GM18505 (cell line): Measurements from ENCODE around the gene GRK5.

Source experiments
- ATAC-seq: cut with Tn5 transposase; IDR thresholded peaks from one replicate; pipeline ENCODE4 v1.9.1; 2021; ENCODE audit not compliant: unreplicated experiment
- POLR2A ChIP-seq: IDR thresholded peaks from 4 replicates; pipeline ENCODE4 v1.6.1; 2011; ENCODE audit warnings: borderline replicate concordance; ENCODE audit not compliant: insufficient read depth, insufficient read length; ENCODE audit errors: extremely low read depth

Gene GRK5

DNA sequence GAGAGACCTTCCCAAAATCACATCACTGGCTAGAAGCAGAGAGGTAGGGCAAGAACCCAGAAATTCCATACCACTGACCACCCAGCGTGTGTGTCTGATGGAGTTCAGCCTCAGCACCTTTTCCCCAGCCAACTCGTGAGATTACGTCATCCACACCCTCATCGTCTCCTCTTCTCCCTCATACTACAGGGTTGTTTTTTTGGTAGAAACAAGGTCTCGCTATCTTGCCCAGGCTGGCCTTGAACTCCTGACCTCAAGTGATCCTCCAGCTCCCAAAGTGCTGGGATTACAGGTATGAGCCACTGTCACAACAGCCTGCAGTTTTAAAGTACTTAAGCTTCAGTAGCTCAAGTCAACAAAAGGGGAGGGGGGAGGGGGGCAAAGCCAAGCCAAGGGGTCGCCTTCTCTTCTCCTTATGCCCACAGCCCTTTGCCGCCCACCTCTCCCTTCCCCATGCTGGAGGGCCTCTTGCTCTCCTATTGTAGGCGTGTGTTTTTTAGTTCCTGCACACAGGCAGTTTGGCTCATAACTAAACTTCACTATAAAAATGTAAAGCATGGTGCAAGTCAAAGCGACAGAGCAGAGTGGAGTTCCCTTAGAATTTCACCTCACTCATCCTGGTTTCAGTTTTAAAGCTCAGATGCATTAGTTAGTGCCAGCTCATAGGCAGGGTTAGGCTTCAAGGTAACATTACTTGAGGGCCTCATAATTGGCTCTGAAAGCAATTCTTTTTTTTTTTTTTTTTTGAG, 23.5 kb upstream of the GRK5 start:
- no peak for TF ChIP-seq POLR2A
- no peak for ATAC-seq

DNA sequence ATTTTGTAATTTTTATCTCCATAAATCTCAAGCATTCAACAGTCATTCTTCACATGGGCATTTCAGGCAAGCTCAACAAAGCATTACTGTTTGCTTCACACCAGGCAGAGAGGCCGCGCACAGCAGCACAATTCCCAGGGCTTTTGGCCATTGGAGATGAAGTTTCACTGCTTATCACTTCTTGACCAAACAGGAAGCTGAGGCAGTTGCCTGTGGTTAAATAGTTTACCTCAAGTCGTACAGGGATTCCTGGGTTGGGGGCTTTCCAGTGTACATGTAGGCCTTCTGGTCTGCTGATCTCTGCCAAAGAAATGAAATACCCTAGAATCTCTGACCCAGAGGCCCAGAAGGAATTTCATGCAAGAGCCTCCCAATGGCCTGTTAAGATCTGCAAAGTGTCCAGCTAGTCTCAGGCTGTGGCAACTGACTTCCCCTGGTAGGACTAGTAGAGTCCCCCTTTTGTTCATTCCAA, 17.5 kb upstream of the GRK5 start:
- TF ChIP-seq POLR2A: no peak
- no peak for ATAC-seq

DNA sequence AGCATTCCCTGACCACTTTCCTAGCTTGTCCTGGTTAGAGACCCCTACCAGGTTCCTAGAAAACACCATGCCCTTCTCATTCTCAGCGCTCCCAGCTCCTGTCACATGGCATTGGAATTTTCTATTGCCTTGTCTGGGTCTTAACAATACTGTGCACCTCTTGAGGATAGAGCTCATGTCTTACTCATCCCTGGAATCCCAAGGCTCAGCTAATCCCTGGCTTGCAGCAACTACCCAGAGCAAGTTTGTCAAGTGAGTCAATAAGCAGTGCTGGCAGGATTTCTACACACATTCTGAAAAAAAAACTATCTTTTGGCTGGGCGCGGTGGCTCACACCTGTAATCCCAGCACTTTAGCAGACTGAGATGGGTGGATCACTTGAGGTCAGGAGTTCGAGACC, 17.0 kb upstream of the GRK5 start:
- ATAC-seq: no peak
- TF ChIP-seq POLR2A: no peak

DNA sequence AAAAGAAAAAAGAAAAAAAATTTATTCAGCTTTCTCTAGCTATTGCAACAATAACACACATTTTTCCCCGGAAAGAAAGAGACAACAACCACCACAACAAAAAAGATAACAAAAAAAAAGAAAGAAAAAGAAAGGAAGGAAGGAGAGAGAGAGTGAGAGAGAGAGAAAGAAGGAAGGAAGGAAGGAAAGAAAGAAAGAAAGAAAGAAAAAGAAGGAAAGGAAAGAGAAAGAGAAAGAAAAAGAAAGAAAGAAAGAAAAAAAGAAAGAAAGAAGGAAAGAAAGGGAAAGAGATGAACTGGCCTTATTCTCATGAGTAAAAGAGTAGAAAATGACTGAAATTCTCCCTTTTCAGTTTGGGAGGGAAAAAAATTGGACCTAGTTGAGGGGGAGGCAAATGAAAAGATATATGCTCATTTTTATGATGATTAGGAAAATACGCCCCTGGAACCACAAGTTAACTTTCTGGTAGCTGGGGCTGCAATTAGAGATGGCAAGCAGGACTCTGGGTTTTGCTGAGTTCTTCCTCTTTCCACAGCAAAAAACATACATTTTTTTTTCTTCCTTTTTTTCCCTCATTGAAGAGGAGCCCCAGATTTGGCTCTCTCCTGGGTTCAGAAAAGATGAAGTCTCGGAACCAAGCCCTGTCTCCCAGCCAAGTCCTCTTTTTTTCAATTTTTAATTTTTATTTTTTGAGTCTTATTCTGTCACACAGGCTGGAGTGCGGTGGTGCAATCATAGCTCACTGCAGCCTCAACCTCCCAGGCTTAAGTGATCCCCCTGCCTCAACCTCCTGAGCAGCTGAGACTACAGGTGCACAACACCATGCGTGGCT, 16.2 kb upstream of the GRK5 start:
- no peak for ATAC-seq
- no peak for TF ChIP-seq POLR2A

DNA sequence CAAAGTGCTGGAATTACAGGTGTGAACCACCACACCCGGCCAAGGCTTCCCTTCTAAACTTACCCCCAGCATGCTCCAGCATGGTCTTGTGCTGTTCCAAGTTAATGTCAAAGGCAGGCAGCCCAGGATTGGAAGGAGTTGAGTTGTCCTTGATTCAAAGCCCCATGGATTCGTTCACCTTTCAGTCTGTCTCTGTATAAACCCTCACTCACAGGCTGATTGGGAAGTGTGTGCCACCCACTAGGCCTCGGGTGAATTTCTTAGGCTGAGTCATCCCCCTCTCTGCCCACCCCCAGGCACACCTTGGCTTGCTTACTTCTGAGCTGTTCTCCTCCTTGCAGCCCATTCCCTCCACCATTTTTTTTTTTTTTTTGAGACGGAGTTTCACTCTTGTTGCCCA, 15.5 kb upstream of the GRK5 start:
- no peak for ATAC-seq

DNA sequence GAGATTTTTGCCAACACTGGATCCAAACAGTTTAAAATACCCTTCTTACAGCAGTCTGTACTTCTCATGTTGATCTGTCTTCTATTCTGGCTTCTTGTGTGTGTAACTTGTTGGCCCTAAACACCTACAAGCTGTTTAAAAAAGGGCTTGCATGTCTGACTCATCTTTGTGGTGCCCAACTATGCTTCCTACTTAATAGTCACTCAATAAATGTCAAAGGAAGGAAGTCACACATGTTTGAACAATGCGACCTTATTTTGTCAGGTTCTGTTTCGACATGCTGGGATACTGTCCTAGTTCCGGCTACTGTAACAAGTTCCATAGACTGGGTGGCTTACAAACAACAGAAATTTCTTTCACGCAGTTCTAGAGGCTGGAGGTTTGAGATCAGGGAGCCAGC, 9.4 kb upstream of the GRK5 start:
- ATAC-seq: no peak
- TF ChIP-seq POLR2A: no peak

More for the DNA sequence above, 15.5 kb upstream of the GRK5 start:
- TF ChIP-seq POLR2A: no peak

DNA sequence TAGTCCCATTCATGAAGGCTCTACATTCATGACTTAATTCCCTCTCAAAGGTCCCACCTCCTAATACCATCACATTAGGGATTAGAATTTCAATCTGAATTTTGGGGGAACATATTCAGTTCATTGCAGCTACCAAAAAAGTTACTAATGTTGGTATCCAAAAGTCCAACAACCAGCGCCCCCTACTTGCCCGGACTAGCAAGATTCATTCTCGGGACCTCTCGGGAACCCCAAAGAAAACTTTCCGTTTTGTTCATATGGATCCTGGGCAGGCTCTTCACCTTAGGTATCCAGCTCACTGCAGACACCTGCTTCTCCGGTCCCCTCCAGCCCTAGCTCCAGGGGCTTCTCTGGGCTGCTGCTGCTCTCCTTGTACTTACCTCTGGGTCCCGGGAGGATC, 8.9 kb upstream of the GRK5 start:
- no peak for ATAC-seq
- TF ChIP-seq POLR2A: no peak

DNA sequence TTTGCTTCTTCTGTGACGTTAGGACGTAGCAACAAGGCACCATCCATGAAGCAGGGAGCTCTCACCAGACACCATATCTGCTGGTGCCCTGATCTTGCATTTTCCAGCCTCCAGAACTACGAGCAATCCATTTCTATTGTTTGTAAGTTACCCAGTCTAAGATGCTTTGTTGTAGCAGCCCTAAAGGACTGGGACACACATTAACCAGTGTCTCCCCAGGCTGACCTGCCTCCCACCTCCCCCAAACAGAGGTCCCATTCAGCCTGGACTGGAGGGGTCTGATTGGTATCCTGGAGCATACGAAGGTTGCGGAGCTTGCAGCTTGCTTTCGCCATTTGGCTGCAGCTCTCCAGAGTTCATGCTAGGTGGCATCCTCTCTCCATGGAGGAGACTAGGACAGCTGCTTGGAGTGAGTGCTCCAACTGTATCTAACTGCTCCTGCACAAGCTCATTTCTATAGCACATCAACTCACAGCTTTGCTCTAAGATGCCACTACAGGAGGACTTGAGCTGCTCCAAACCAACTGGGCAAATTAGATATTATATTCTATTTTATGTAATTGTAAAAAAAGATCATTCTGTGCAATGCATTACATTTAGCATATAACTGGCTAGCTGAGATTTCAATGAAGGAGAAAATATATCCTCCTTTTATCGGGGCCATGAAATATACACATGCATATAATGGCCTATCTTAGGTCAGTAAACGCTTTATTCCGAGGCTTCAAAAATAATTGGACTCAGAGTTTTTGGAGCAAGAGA, 8.0 kb upstream of the GRK5 start:
- ATAC-seq: no peak

DNA sequence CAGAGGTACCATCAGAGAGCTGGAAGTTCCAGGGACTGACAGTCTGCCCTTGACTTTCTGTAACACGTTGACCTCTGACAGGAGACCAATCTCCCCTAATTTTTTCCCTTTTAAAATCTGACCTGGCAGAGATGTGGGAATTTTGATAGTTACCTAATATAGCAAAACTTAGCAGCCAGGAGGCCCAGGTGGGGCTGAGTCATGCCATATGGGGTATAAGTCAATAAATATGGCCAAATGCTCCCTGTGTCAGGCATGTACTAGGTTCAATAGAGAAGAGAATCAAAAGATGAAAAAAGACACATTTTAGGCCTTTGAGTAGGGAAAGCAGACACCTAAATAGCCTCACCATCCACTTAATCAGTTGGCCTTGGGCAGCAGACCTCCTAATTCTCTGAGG, 6.1 kb upstream of the GRK5 start:
- no peak for ATAC-seq

More for the DNA sequence above, 8.0 kb upstream of the GRK5 start:
- TF ChIP-seq POLR2A: no peak

DNA sequence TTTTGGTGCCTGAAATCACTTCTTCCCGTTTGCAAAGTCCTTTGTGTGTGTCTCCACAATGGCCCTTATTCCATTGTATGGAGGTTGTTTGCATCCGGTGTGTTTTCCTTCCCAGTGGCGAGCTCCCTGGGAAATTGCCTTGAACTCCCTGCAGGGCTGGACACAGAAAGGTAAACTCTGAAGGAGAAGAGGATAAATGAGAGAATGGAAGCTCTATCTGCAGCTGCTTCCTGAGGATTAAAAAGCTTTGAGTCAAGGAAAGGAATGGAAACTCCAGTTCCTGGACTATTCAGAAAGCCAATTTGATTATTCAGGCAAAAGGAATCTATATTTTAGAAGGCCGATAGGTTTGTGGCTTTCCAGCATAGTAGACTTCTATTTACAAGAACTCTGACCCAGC, 4.4 kb upstream of the GRK5 start:
- TF ChIP-seq POLR2A: no peak
- ATAC-seq: no peak

More for the DNA sequence above, 6.1 kb upstream of the GRK5 start:
- no peak for TF ChIP-seq POLR2A

DNA sequence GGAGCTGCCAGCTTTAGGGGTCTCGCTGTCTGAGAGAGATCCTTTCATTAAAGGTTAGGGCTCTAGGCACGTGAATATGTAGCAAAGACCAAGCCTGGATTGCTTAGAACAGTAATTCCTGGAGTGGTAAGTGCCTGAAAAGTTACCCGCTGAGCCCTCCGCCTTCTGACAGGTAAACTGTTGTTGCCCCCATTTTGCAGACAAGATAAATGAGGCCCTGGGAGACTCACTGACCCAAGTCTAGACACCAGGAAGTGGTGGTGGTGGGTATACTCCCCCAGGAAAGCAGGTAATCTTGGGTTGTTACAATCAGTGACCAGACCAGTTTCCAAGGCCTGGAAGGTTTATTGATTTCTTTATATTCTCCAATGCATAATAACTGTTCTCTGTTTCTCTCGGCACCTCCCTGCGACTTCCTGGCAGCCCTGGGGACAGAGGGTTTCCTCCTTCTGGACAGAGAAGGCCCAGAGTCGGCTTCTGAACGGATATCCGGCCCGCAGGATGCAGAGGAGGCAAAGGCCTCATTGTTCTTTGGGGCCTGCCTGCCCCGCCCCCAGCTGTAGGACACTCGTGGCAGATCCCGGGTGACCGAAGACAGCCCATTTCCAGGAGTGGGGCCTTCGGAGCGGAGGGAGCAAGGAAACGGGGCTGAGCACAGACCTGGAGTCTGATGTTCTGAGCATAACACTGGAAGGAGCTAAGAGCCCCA, 1.3 kb upstream of the GRK5 start:
- ATAC-seq: no peak
- TF ChIP-seq POLR2A: peak; percentile 52

DNA sequence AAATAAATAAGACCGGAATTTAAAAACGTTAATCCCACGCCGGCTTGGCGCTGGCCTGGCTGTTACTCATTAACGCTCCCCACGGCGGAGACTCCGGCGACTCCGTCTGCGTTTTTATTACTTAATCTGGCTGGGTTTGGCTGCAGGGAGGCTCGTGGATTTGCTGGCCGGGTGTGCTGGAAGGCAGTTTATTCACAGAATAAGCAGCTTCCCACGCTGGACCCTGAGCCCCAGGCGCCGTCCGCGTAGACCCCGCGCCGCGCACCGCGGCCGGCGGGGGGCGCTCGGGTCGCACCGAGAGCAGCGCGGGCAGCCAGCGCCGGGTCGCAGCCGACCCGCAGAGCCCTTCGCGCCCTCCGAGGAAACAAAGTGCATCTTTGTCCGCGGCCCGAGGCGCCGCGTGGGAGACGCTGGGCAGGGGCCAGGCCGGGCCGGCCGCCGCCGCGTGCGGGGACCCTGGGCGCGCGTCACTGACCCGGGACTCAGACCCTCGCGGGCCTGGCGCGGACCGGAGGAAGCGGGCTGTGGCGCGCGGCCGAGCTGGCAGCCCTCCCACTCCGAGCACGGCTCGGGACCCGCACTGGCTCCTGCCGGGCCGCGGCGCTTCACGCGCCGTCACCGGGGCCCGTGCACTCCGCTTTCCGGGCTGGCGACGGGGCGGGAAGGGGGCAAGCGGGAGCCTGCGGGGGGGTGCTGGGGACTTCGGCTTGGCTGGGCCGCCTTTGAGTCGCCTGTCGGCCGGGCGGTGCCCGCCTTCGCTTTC, 587 bp upstream of the GRK5 start:
- peak; percentile 4 for TF ChIP-seq POLR2A
- ATAC-seq: peak; percentile 60
